Stimulated activated CD4-positive, alpha-beta T cell treated with anti-CD3 and anti-CD28 coated beads, Interleukin-4, amount 100 ng/mL, for 1 hour (primary cell): Measurements from ENCODE around the gene TICAM2.
"Not testable (repeated sequence)": the region's sequence is repeated elsewhere in the genome, so short reads cannot be mapped to it uniquely, and the experiment has no call there.

Experiments used
- DNase-seq: peaks from one replicate; pipeline ENCODE4 v3.0.0-alpha.2; 2020

The TICAM2 gene

GRCh38 chr5:115601701-115602590, at the start of gene TICAM2:
TSS of gene TICAM2 (minus strand) at chr5:115602479. CDS start at chr5:115581256, 21,223 bp downstream.
- DNase-seq: peak; percentile 67

GRCh38 chr5:115649541-115649940, 47.3 kb upstream of the TICAM2 start:
- no peak for DNase-seq

GRCh38 chr5:115648056-115648455, 45.8 kb upstream of the TICAM2 start:
- no peak for DNase-seq

- DNase-seq: not testable (repeated sequence)
Measured at GRCh38 chr5:115645386-115645785, 43.1 kb upstream of the TICAM2 start.

- DNase-seq: no peak
Measured at GRCh38 chr5:115644046-115644445, 41.8 kb upstream of the TICAM2 start.

GRCh38 chr5:115641948-115642347, 39.7 kb upstream of the TICAM2 start:
- DNase-seq: no peak

- DNase-seq: no peak
Measured at GRCh38 chr5:115640274-115640673, 38.0 kb upstream of the TICAM2 start.

- DNase-seq: no peak
Measured at GRCh38 chr5:115639377-115639776, 37.1 kb upstream of the TICAM2 start.

- DNase-seq: no peak
Measured at GRCh38 chr5:115637507-115637906, 35.2 kb upstream of the TICAM2 start.

GRCh38 chr5:115636008-115636407, 33.7 kb upstream of the TICAM2 start:
- no peak for DNase-seq

- peak; percentile 84 for DNase-seq
Measured at GRCh38 chr5:115634343-115635132, 32.3 kb upstream of the TICAM2 start.

GRCh38 chr5:115629903-115630302, 27.6 kb upstream of the TICAM2 start:
- DNase-seq: no peak

GRCh38 chr5:115627295-115627865, 25.1 kb upstream of the TICAM2 start:
- no peak for DNase-seq

GRCh38 chr5:115626445-115626823, 24.2 kb upstream of the TICAM2 start:
- no peak for DNase-seq

- DNase-seq: peak; percentile 100
Measured at GRCh38 chr5:115625579-115626444, 23.5 kb upstream of the TICAM2 start, which contains the start of gene TMED7. TSS of gene TMED7 (minus strand) at chr5:115626036. CDS start at chr5:115625792, 244 bp downstream.

GRCh38 chr5:115624994-115625393, 22.7 kb upstream of the TICAM2 start:
- DNase-seq: no peak

GRCh38 chr5:115623658-115624057, 21.4 kb upstream of the TICAM2 start:
- DNase-seq: no peak

- DNase-seq: no peak
Measured at GRCh38 chr5:115621365-115621900, 19.2 kb upstream of the TICAM2 start.

GRCh38 chr5:115616892-115617291, 14.6 kb upstream of the TICAM2 start:
- DNase-seq: no peak

- DNase-seq: no peak
Measured at GRCh38 chr5:115616472-115616871, 14.2 kb upstream of the TICAM2 start.

GRCh38 chr5:115611873-115612272, 9.6 kb upstream of the TICAM2 start:
- no peak for DNase-seq

GRCh38 chr5:115607935-115608334, 5.7 kb upstream of the TICAM2 start:
- no peak for DNase-seq
